ENCODE data around the gene PPM1H.

GRCh38 chr12:62737615-62738014, 197.3 kb downstream of the PPM1H start:
- TF ChIP-seq CTCF (IDR thresholded peaks at IDR 0.05 in 4 of 5, conservative IDR thresholded peaks at IDR 0.05 in 1 of 5) (no peak), POLR2A (IDR thresholded peaks at IDR 0.05) (no peak)

All from gastrocnemius medialis (tissue), 4 donors.